OCI-LY1 (cell line): ENCODE data around the gene CD58.
"Not testable (repeated sequence)": the region's sequence is repeated elsewhere in the genome, so short reads cannot be mapped to it uniquely, and the experiment has no call there.

Experiments
- EZH2 ChIP-seq: fragments of 200-600 bp; sonication (generic), shearing (Covaris generic); IDR thresholded peaks from 2 replicates; pipeline ENCODE4 v1.8.0; 2017; ENCODE audit warnings: borderline replicate concordance, mixed run types, mild to moderate bottlenecking, antibody characterized with exemption, low read length, moderate library complexity, mixed read lengths
- TF ChIP-seq, protein P1 (sequence below): fragments of 200-600 bp; sonication (generic), shearing (Covaris generic); IDR thresholded peaks from 2 replicates; pipeline ENCODE4 v1.5.1; 2017; ENCODE audit warnings: mild to moderate bottlenecking, antibody characterized with exemption, low read length, moderate library complexity, mixed read lengths

DNA sequence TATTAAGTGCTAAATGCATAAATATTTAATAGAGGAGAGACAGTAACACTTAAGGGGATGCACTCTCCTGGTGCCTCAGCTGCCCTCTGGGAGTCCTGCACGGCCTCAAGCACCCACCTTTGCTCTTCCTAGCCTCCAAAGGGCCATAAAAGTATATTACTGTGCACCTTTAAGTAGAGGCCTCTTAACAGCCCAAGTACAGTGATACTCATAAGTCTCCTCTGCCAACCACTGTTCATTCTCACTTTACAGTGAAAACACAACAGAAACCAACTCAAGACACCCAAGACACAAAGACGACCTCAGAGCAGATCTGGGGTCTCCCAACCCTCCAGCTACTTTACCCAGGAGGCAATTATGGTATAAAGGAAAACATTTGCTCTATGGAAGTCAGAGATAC lies 26.6 kb upstream of the CD58 start:
- TF ChIP-seq, protein P1, sequence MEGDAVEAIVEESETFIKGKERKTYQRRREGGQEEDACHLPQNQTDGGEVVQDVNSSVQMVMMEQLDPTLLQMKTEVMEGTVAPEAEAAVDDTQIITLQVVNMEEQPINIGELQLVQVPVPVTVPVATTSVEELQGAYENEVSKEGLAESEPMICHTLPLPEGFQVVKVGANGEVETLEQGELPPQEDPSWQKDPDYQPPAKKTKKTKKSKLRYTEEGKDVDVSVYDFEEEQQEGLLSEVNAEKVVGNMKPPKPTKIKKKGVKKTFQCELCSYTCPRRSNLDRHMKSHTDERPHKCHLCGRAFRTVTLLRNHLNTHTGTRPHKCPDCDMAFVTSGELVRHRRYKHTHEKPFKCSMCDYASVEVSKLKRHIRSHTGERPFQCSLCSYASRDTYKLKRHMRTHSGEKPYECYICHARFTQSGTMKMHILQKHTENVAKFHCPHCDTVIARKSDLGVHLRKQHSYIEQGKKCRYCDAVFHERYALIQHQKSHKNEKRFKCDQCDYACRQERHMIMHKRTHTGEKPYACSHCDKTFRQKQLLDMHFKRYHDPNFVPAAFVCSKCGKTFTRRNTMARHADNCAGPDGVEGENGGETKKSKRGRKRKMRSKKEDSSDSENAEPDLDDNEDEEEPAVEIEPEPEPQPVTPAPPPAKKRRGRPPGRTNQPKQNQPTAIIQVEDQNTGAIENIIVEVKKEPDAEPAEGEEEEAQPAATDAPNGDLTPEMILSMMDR, result not testable (repeated sequence)
- TF ChIP-seq EZH2, result not testable (repeated sequence)
